Measurements from ENCODE around the gene MYCBPAP. TPM values are rescaled to one million over a fixed set of nuclear protein-coding genes. Genes with fewer than 3 reads are reported as not detected.
A peak's percentile ranks its signal among the peaks of the same experiment; 100 is the strongest.

The MYCBPAP gene
- total and polyA plus RNA-seq, 2 donors (not counting 3 experiments of a cell fraction or from before 2014, with no cell fraction given): 0.40 to 0.66 TPM

DNA sequence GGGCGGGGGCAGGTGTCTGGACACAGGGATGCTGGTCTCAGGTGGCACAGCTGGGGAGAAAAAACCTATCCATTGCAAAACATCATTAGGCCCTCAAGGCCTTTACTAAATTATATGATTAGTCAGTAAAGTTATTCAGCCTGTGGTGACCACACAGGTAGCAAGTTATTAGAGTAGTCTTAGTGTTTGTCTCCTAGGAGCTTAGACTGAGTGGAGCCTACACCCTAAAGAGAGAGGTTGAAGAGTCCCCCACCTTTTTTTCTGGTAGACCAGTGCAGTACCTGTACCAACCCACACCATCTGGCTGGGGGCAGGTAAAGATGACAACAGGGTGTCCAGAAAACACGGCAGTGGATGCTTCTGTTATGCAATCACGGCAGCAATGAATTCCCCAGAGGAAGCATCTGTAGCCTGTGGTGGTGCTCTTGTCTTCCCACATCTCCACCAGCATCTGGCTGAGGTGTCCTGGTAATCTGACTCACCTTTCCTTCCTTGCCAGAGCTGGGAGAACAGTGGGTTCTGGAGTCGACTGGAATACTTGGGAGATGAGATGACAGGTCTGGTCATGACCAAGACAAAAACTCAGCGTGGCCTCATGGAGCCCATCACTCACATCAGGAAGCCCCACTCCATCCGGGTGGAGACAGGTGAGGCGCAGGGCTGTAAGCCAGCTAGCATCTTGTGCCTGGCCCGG, 11.0 kb downstream of the MYCBPAP start:
- no peak overlapping the region for H3K4me2 ChIP-seq (ENCODE audit: insufficient read depth, low read length)
- H3K27me3 ChIP-seq (ENCODE audit: control insufficient read depth in 2 of 2, insufficient read depth in 2 of 2, low read length in 2 of 2): no peaks in the 10 kb centered on the region
- no peak overlapping the region for H3K27ac ChIP-seq (ENCODE audit: insufficient read depth, low read depth, low read length)
- dilution Hi-C loops (cut with MboI; ENCODE audit: extremely low pct_ligation_motif_present, low sequenced_read_pairs) (no loop called here), intact Hi-C loops (cut with micrococcal nuclease) (no loop called here)
- TF ChIP-seq, protein P1, sequence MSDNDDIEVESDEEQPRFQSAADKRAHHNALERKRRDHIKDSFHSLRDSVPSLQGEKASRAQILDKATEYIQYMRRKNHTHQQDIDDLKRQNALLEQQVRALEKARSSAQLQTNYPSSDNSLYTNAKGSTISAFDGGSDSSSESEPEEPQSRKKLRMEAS (IDR thresholded peaks at IDR 0.05; ENCODE audit: insufficient read depth, insufficient read length): no peak
- peak; percentile 86 for TF ChIP-seq GATA2 (IDR thresholded peaks at IDR 0.05; ENCODE audit: insufficient read depth, insufficient read length, low read depth, low read length)
- no peak overlapping the region for H2AFZ ChIP-seq (ENCODE audit: low read depth, low read length)
- no peaks in the 10 kb centered on the region for H4K20me1 ChIP-seq (replicated peaks; ENCODE audit: control insufficient read depth, extremely low read depth, insufficient read depth, low read length)
- H3K79me2 ChIP-seq (ENCODE audit: control insufficient read depth, insufficient read depth, low read length): no peaks in the 10 kb centered on the region
- ChIA-PET CTCF (interaction anchor here (0.8 to 1.2 kb wide), 4 partner anchors 13 to 264 kb away, joined by 3 to 4 read pairs (median 3); no protein-coding TSS in a partner anchor), POLR2A (no interaction called here)
- no peak overlapping the region for H3K9ac ChIP-seq (replicated peaks; ENCODE audit: extremely low read depth, insufficient read depth, low read length)
- no TSS peak for BruUV-seq (replicated peaks)
- no peaks in the 10 kb centered on the region for H3K9me1 ChIP-seq (replicated peaks; ENCODE audit: control insufficient read depth, extremely low read depth, insufficient read depth, low read length)
- no peaks in the 10 kb centered on the region for H3K36me3 ChIP-seq (ENCODE audit: control insufficient read depth in 2 of 2, extremely low read depth in 1 of 2, insufficient read depth in 2 of 2, low read length in 2 of 2)
- FAIRE-seq (peak; percentile 48), DNase-seq (ENCODE audit: low read depth, low spot score) (no peak)
- H3K9me3 ChIP-seq (replicated peaks; ENCODE audit: control insufficient read depth, insufficient read depth, low read length): no peaks in the 10 kb centered on the region
- no peak overlapping the region for H3K4me3 ChIP-seq (replicated peaks in 1 of 3; ENCODE audit: insufficient read depth in 1 of 3, low read depth in 1 of 3, low read length in 3 of 3)
- H3K4me1 ChIP-seq (ENCODE audit: control insufficient read depth, extremely low read depth, insufficient read depth, low read length): peaks cover 9% of the 10 kb centered on the region

DNA sequence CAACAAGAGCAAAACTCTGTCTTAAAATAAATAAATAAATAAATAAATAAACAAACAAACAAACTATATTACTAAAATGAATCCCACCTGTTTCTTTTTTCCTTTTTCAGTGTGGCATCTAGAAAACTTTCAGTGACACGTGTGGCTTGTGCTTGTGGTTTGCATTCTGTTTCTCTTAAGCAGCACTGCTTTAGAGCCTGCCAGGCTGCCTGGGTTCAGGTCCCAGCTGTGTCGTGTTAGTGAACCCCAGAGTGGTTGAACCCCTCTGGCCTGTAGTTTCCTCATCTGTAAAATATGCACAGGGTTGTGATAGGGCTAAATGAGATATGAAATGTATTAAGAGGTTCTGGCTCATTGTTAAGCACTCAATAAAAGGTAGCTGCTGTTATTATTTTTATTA, 12.2 kb downstream of the MYCBPAP start:
- CTCF ChIA-PET: interaction anchor here (0.9 to 1.2 kb wide), 3 partner anchors 9 to 262 kb away, joined by 3 to 4 read pairs (median 4); no protein-coding TSS in a partner anchor
- dilution Hi-C loops (cut with MboI; ENCODE audit: extremely low pct_ligation_motif_present, low sequenced_read_pairs): no loop called here

More for the DNA sequence above, 12.2 kb downstream of the MYCBPAP start:
- Histone ChIP-seq H3K9me3 (replicated peaks; ENCODE audit: control insufficient read depth, insufficient read depth, low read length) (no peaks in the 10 kb centered on the region), H3K9ac (replicated peaks; ENCODE audit: extremely low read depth, insufficient read depth, low read length) (no peak overlapping the region), H4K20me1 (replicated peaks; ENCODE audit: control insufficient read depth, extremely low read depth, insufficient read depth, low read length) (no peaks in the 10 kb centered on the region), H3K36me3 (ENCODE audit: control insufficient read depth in 2 of 2, extremely low read depth in 1 of 2, insufficient read depth in 2 of 2, low read length in 2 of 2) (no peaks in the 10 kb centered on the region), H3K4me3 (replicated peaks in 1 of 3; ENCODE audit: insufficient read depth in 1 of 3, low read depth in 1 of 3, low read length in 3 of 3) (no peak overlapping the region), H3K79me2 (ENCODE audit: control insufficient read depth, insufficient read depth, low read length) (no peaks in the 10 kb centered on the region), H3K9me1 (replicated peaks; ENCODE audit: control insufficient read depth, extremely low read depth, insufficient read depth, low read length) (no peaks in the 10 kb centered on the region), H3K27me3 (ENCODE audit: control insufficient read depth in 2 of 2, insufficient read depth in 2 of 2, low read length in 2 of 2) (no peaks in the 10 kb centered on the region), H3K4me2 (ENCODE audit: insufficient read depth, low read length) (no peak overlapping the region), H3K4me1 (ENCODE audit: control insufficient read depth, extremely low read depth, insufficient read depth, low read length) (peaks cover 9% of the 10 kb centered on the region), H2AFZ (ENCODE audit: low read depth, low read length) (no peak overlapping the region), H3K27ac (ENCODE audit: insufficient read depth, low read depth, low read length) (no peak overlapping the region)
- DNase-seq (ENCODE audit: low read depth, low spot score) (no peak), FAIRE-seq (no peak)
- intact Hi-C loops (cut with micrococcal nuclease): no loop called here
- POLR2A ChIA-PET: no interaction called here
- TF ChIP-seq JUN (IDR thresholded peaks at IDR 0.05; ENCODE audit: borderline replicate concordance, insufficient read depth, insufficient read length, low read depth): no peak
- no peak for TF ChIP-seq FOS (IDR thresholded peaks at IDR 0.05; ENCODE audit: borderline replicate concordance, insufficient read depth, low read length)
- TF ChIP-seq, protein P2, sequence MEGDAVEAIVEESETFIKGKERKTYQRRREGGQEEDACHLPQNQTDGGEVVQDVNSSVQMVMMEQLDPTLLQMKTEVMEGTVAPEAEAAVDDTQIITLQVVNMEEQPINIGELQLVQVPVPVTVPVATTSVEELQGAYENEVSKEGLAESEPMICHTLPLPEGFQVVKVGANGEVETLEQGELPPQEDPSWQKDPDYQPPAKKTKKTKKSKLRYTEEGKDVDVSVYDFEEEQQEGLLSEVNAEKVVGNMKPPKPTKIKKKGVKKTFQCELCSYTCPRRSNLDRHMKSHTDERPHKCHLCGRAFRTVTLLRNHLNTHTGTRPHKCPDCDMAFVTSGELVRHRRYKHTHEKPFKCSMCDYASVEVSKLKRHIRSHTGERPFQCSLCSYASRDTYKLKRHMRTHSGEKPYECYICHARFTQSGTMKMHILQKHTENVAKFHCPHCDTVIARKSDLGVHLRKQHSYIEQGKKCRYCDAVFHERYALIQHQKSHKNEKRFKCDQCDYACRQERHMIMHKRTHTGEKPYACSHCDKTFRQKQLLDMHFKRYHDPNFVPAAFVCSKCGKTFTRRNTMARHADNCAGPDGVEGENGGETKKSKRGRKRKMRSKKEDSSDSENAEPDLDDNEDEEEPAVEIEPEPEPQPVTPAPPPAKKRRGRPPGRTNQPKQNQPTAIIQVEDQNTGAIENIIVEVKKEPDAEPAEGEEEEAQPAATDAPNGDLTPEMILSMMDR (IDR thresholded peaks at IDR 0.05; ENCODE audit: extremely low read depth in 1 of 2, insufficient read depth in 1 of 2, low read depth in 1 of 2, low read length in 2 of 2): no peak
- no peak for TF ChIP-seq EZH2 (IDR thresholded peaks at IDR 0.05; ENCODE audit: borderline replicate concordance, low read depth, low read length, severe bottlenecking)
- TF ChIP-seq POLR2AphosphoS5 (IDR thresholded peaks at IDR 0.05; ENCODE audit: insufficient read depth, low read depth, low read length): no peak
- TF ChIP-seq POLR2A (IDR thresholded peaks at IDR 0.05; ENCODE audit: low read depth, low read length): no peak
- no TSS peak for BruUV-seq (replicated peaks)

Measured in endothelial cell of umbilical vein (primary cell).